H9 (cell line): ENCODE measurements around the gene ING2. TPM values are rescaled to one million over a fixed set of nuclear protein-coding genes. Genes with fewer than 3 reads are reported as not detected.

Source experiments
- DNase-seq: peaks from one replicate; pipeline ENCODE4 v3.0.0-alpha.2; 2017
- H2AFZ ChIP-seq: one replicate; pipeline ENCODE4 v1.6.1; 2013; ENCODE audit warnings: mild to moderate bottlenecking, low read length, control low read depth, moderate library complexity
- H2AK5ac ChIP-seq: 2 replicates; pipeline ENCODE4 v1.6.1; 2013; ENCODE audit warnings: low read length, control low read depth, mixed read lengths; ENCODE audit not compliant: insufficient read length
- H2BK120ac ChIP-seq: one replicate; pipeline ENCODE4 v1.6.1; 2013; ENCODE audit warnings: low read depth, mild to moderate bottlenecking, low read length, control low read depth, inconsistent platforms; ENCODE audit not compliant: poor library complexity, severe bottlenecking
- H2BK12ac ChIP-seq: 2 replicates; pipeline ENCODE4 v1.6.1; 2013; ENCODE audit warnings: low read length, control low read depth, mixed read lengths, low read depth; ENCODE audit not compliant: insufficient read length
- H2BK15ac ChIP-seq: 2 replicates; pipeline ENCODE4 v1.6.1; 2013; ENCODE audit warnings: low read depth, low read length, control low read depth
- H2BK20ac ChIP-seq: one replicate; pipeline ENCODE4 v1.6.1; 2013; ENCODE audit warnings: low read depth, mild to moderate bottlenecking, low read length, control low read depth, inconsistent platforms; ENCODE audit not compliant: poor library complexity, severe bottlenecking
- H2BK5ac ChIP-seq: 2 replicates; pipeline ENCODE4 v1.6.1; 2013; ENCODE audit warnings: low read length, control low read depth, mixed read lengths; ENCODE audit not compliant: insufficient read length
- H3K14ac ChIP-seq: 2 replicates; pipeline ENCODE4 v1.6.1; 2013; ENCODE audit warnings: low read length, control low read depth; ENCODE audit not compliant: insufficient read depth
- H3K18ac ChIP-seq: 2 replicates; pipeline ENCODE4 v1.6.1; 2013; ENCODE audit warnings: low read depth, mild to moderate bottlenecking, mixed read lengths, low read length, control low read depth; ENCODE audit not compliant: insufficient read length
- H3K23ac ChIP-seq: 2 replicates; pipeline ENCODE4 v1.6.1; 2013; ENCODE audit warnings: low read length, control low read depth, mixed read lengths, low read depth; ENCODE audit not compliant: insufficient read length
- H3K23me2 ChIP-seq: 2 replicates; pipeline ENCODE4 v1.6.1; 2013; ENCODE audit warnings: low read depth, mild to moderate bottlenecking, mixed read lengths, low read length, control low read depth; ENCODE audit not compliant: insufficient read length, poor library complexity, severe bottlenecking
- H3K27ac ChIP-seq: 2 replicates; pipeline ENCODE4 v1.5.1; 2013; ENCODE audit warnings: low read length, control low read depth, mixed read lengths, low read depth; ENCODE audit not compliant: insufficient read length
- H3K27me3 ChIP-seq: 2 replicates; pipeline ENCODE4 v1.6.1; 2013; ENCODE audit warnings: low read length, control low read depth, inconsistent platforms; ENCODE audit not compliant: insufficient read depth
- H3K4ac ChIP-seq: 2 replicates; pipeline ENCODE4 v1.6.1; 2013; ENCODE audit warnings: low read depth, mild to moderate bottlenecking, control low read depth, inconsistent platforms, low read length, moderate library complexity
- H3K4me1 ChIP-seq: 2 replicates; pipeline ENCODE4 v1.6.1; 2013; ENCODE audit warnings: low read length, control low read depth, inconsistent platforms; ENCODE audit not compliant: insufficient read depth
- H3K4me2 ChIP-seq: 2 replicates; pipeline ENCODE4 v1.6.1; 2013; ENCODE audit warnings: low read length, control low read depth, mixed read lengths; ENCODE audit not compliant: insufficient read length, insufficient read depth
- H3K56ac ChIP-seq: 2 replicates; pipeline ENCODE4 v1.6.1; 2013; ENCODE audit warnings: low read depth, mild to moderate bottlenecking, mixed read lengths, low read length, control low read depth; ENCODE audit not compliant: insufficient read length
- H3K79me1 ChIP-seq: 2 replicates; pipeline ENCODE4 v1.6.1; 2013; ENCODE audit warnings: low read depth, mild to moderate bottlenecking, moderate library complexity, low read length, control low read depth, inconsistent platforms; ENCODE audit not compliant: insufficient read depth, poor library complexity, severe bottlenecking
- H3K79me2 ChIP-seq: 2 replicates; pipeline ENCODE4 v1.6.1; 2013; ENCODE audit warnings: low read length, control low read depth, inconsistent platforms; ENCODE audit not compliant: insufficient read depth
- H3K9ac ChIP-seq: 2 replicates; pipeline ENCODE4 v1.6.1; 2013; ENCODE audit warnings: low read length, control low read depth, mixed read lengths; ENCODE audit not compliant: insufficient read length; ENCODE audit errors: extremely low read depth
- H3K9me3 ChIP-seq: one replicate; pipeline ENCODE4 v1.6.1; 2013; ENCODE audit warnings: low read depth, low read length, inconsistent platforms; ENCODE audit not compliant: control insufficient read depth
- H3T11ph ChIP-seq: one replicate; pipeline ENCODE4 v1.6.1; 2013; ENCODE audit warnings: mild to moderate bottlenecking, low read length, control low read depth, inconsistent platforms
- H4K20me1 ChIP-seq: one replicate; pipeline ENCODE4 v1.6.1; 2013; ENCODE audit not compliant: control insufficient read depth, insufficient read length, insufficient read depth
- H4K5ac ChIP-seq: 2 replicates; pipeline ENCODE4 v1.6.1; 2013; ENCODE audit warnings: low read depth, mild to moderate bottlenecking, mixed read lengths, low read length, control low read depth; ENCODE audit not compliant: insufficient read length
- H4K8ac ChIP-seq: replicated peaks from 2 replicates; pipeline ENCODE4 v1.6.1; 2013; ENCODE audit warnings: low read length, control low read depth, mixed read lengths, low read depth; ENCODE audit not compliant: insufficient read length
- H4K91ac ChIP-seq: 2 replicates; pipeline ENCODE4 v1.6.1; 2013; ENCODE audit warnings: low read depth, mild to moderate bottlenecking, moderate library complexity, mixed read lengths, low read length, control low read depth; ENCODE audit not compliant: insufficient read length
- H3K27ac Mint-ChIP-seq, 3 experiments: 2 replicates in 2 of 3; 3 replicates in 1 of 3; pipeline ENCODE4 v1.8.0; 2020 to 2021; ENCODE audit warnings: mixed read lengths in 3 of 3, mild to moderate bottlenecking in 1 of 3, moderate library complexity in 1 of 3
- H3K27me3 Mint-ChIP-seq: 2 replicates; pipeline ENCODE4 v1.8.0; 2021; ENCODE audit warnings: low read depth, mild to moderate bottlenecking, moderate library complexity, mixed read lengths
- H3K36me3 Mint-ChIP-seq, 3 experiments: 2 replicates in 2 of 3; 3 replicates in 1 of 3; pipeline ENCODE4 v1.8.0; 2020 to 2021; ENCODE audit warnings: low read depth in 3 of 3, mixed read lengths in 3 of 3; ENCODE audit not compliant: insufficient read depth in 1 of 3
- H3K4me1 Mint-ChIP-seq, 2 experiments: 2 replicates each; pipeline ENCODE4 v1.8.0; 2020; ENCODE audit warnings: mixed read lengths in 2 of 2
- H3K4me3 Mint-ChIP-seq, 2 experiments: 2 replicates in 1 of 2; 3 replicates in 1 of 2; pipeline ENCODE4 v1.8.0; 2020 to 2021; ENCODE audit warnings: mild to moderate bottlenecking in 2 of 2, mixed read lengths in 2 of 2, moderate library complexity in 1 of 2
- H3K9me3 Mint-ChIP-seq, 2 experiments: 2 replicates in 1 of 2; 3 replicates in 1 of 2; pipeline ENCODE4 v1.8.0; 2020; ENCODE audit warnings: mild to moderate bottlenecking in 2 of 2, mixed read lengths in 2 of 2, moderate library complexity in 1 of 2
- CTCF ChIP-seq: fragments of 200-600 bp; sonication (generic); conservative IDR thresholded peaks from 3 replicates; pipeline ENCODE4 v1.8.0; 2021; ENCODE audit warnings: antibody characterized with exemption, mild to moderate bottlenecking
- WGBS: extraction: QIAGEN DNeasy Blood & Tissue Kit; methylation state at CpG from one replicate; pipeline ENCODE4 v1.1.7; 2013; ENCODE audit warnings: missing lambda C conversion rate, low lambda C conversion rate, mixed read lengths; ENCODE audit not compliant: insufficient read length; ENCODE audit errors: extremely low coverage; 5-methylcytosine and 5-hydroxymethylcytosine counted together
- total RNA-seq: library from RNA; stranded (reverse); gene quantifications from 2 replicates; pipeline ENCODE4 v1.2.1, GENCODE V29; 2021

The ING2 gene
- total RNA-seq, 1 experiment from 2014 or later: 18.6 TPM

DNA sequence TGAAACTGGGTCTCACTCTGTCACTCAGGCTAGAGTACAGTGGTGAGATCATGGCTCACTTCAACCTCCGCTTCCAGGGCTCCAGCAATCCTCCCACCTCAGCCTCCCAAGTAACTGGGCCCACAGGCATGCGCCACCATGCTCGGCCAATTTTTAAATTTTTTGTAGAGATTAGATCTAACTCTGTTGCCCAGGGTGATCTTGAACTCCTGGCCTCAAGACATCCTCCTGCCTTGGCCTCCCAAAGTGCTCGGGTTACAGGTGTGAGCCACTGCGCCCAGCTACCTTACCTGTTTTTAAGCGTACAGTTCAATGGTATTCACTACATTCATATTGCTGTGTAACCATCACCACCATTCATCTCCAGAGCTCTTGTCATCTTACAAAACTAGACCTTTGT, 41.5 kb downstream of the ING2 start:
- no peak for TF ChIP-seq CTCF
- Histone ChIP-seq H4K5ac (no peak overlapping the region), H3K9ac (no peak overlapping the region), H3K23ac (no peak overlapping the region), H4K20me1 (no peaks in the 10 kb centered on the region), H3T11ph (no peak overlapping the region), H2BK20ac (no peak overlapping the region), H3K23me2 (no peaks in the 10 kb centered on the region), H2BK15ac (no peak overlapping the region), H4K91ac (no peak overlapping the region), H3K4me2 (no peak overlapping the region), H2BK12ac (no peak overlapping the region), H3K79me2 (no peaks in the 10 kb centered on the region), H3K18ac (no peak overlapping the region), H3K27me3 (no peaks in the 10 kb centered on the region), H4K8ac (no peak overlapping the region), H3K79me1 (no peaks in the 10 kb centered on the region), H3K14ac (no peak overlapping the region), H3K4me1 (peaks cover 2% of the 10 kb centered on the region; the same call in 1 of the 2 replicates), H3K27ac (no peak overlapping the region), H2BK5ac (no peak overlapping the region), H2AK5ac (no peak overlapping the region), H2AFZ (no peak overlapping the region), H3K56ac (no peak overlapping the region), H2BK120ac (no peak overlapping the region), H3K4ac (no peak overlapping the region), H3K9me3 (no peaks in the 10 kb centered on the region)
- H3K4me1 Mint-ChIP-seq: peaks cover 10 to 11% of the 10 kb centered on the region in 2 experiments
- WGBS: no CpG with 5 or more reads among the region's 6 CpGs
- H3K27me3 Mint-ChIP-seq: 0 out of 2 replicates have a peak, but pooled peaks cover 2% of the 10 kb centered on the region
- DNase-seq: no peak
- peaks cover 11 to 14% of the 10 kb centered on the region in 2 experiments for H3K9me3 Mint-ChIP-seq
- H3K36me3 Mint-ChIP-seq: peaks cover 2 to 14% (median 7%) of the 10 kb centered on the region in 3 experiments; a peak in 5 of 7 replicates
- H3K4me3 Mint-ChIP-seq: no peak overlapping the region
- H3K27ac Mint-ChIP-seq: no peak overlapping the region; a peak in 1 of 7 replicates
